Memory B cell (primary cell): ENCODE measurements around the gene ZNF674.
"Not testable (repeated sequence)": the region's sequence is repeated elsewhere in the genome, so short reads cannot be mapped to it uniquely, and the experiment has no call there.

Experiments used
- ATAC-seq: fragments of 150-1000 bp; cut with Tn5 transposase; 2 replicates; pipeline ENCODE4 v1.10.0; 2021; ENCODE audit warnings: low read depth, mild to moderate bottlenecking, moderate library complexity
- DNase-seq, 2 donors: peaks; one replicate each; pipeline ENCODE4 v3.0.0; 2022; ENCODE audit warnings: low spot score in 2 of 2
- H3K27ac Mint-ChIP-seq: one replicate; pipeline ENCODE4 v1.8.0; 2022; ENCODE audit warnings: mild to moderate bottlenecking, moderate library complexity, mixed read lengths
- H3K27me3 Mint-ChIP-seq: one replicate; pipeline ENCODE4 v1.8.0; 2022; ENCODE audit warnings: mixed read lengths
- H3K36me3 Mint-ChIP-seq: one replicate; pipeline ENCODE4 v1.8.0; 2022; ENCODE audit warnings: mild to moderate bottlenecking, mixed read lengths
- H3K4me1 Mint-ChIP-seq: one replicate; pipeline ENCODE4 v1.8.0; 2022; ENCODE audit warnings: mixed read lengths
- H3K4me3 Mint-ChIP-seq: one replicate; pipeline ENCODE4 v1.8.0; 2022; ENCODE audit warnings: mild to moderate bottlenecking, moderate library complexity, mixed read lengths
- H3K9me3 Mint-ChIP-seq: one replicate; pipeline ENCODE4 v1.8.0; 2022; ENCODE audit warnings: mixed read lengths

The ZNF674 gene

GRCh38 chrX:46465203-46465602 lies 80.0 kb downstream of the ZNF674 start:
- Mint-ChIP-seq H3K9me3 (no peaks in the 10 kb centered on the region), H3K27ac (no peak overlapping the region), H3K4me3 (no peak overlapping the region), H3K4me1 (peaks cover 7% of the 10 kb centered on the region), H3K36me3 (peaks cover 19% of the 10 kb centered on the region), H3K27me3 (no peaks in the 10 kb centered on the region)
- ATAC-seq = no peak
- no peak for DNase-seq

- no peak overlapping the region for H3K4me3 Mint-ChIP-seq
- H3K27me3 Mint-ChIP-seq = no peaks in the 10 kb centered on the region
- H3K4me1 Mint-ChIP-seq = peaks cover 7% of the 10 kb centered on the region
- ATAC-seq (no peak), DNase-seq (no peak)
- H3K36me3 Mint-ChIP-seq = peaks cover 19% of the 10 kb centered on the region
- H3K27ac Mint-ChIP-seq = no peak overlapping the region
- no peaks in the 10 kb centered on the region for H3K9me3 Mint-ChIP-seq
Observed at GRCh38 chrX:46463682-46464081, 81.5 kb downstream of the ZNF674 start.

GRCh38 chrX:46461660-46462191 lies 83.5 kb downstream of the ZNF674 start:
- Mint-ChIP-seq H3K4me1 (peaks cover 7% of the 10 kb centered on the region), H3K9me3 (no peaks in the 10 kb centered on the region), H3K27ac (peak overlapping the region; percentile 93), H3K4me3 (peak overlapping the region; percentile 9), H3K27me3 (no peaks in the 10 kb centered on the region), H3K36me3 (peaks cover 15% of the 10 kb centered on the region)
- ATAC-seq (peak; percentile 89), DNase-seq (no peak)

- not testable (repeated sequence) for H3K9me3 Mint-ChIP-seq, H3K4me3 Mint-ChIP-seq, H3K27me3 Mint-ChIP-seq, DNase-seq, ATAC-seq, H3K4me1 Mint-ChIP-seq
- Mint-ChIP-seq H3K27ac (peak overlapping the region; percentile 93), H3K36me3 (peaks cover 13% of the 10 kb centered on the region)
Observed at GRCh38 chrX:46460801-46461659, 84.2 kb downstream of the ZNF674 start.

GRCh38 chrX:46459603-46460002 lies 85.6 kb downstream of the ZNF674 start:
- DNase-seq (no peak), ATAC-seq (no peak)
- H3K27me3 Mint-ChIP-seq = no peaks in the 10 kb centered on the region
- H3K4me3 Mint-ChIP-seq = no peak overlapping the region
- peaks cover 13% of the 10 kb centered on the region for H3K36me3 Mint-ChIP-seq
- H3K4me1 Mint-ChIP-seq = peaks cover 7% of the 10 kb centered on the region
- H3K9me3 Mint-ChIP-seq = no peaks in the 10 kb centered on the region
- no peak overlapping the region for H3K27ac Mint-ChIP-seq

- DNase-seq (no peak), ATAC-seq (no peak)
- peaks cover under 1% of the 10 kb centered on the region for H3K4me1 Mint-ChIP-seq
- H3K4me3 Mint-ChIP-seq = no peak overlapping the region
- no peaks in the 10 kb centered on the region for H3K9me3 Mint-ChIP-seq
- peaks cover 14% of the 10 kb centered on the region for H3K36me3 Mint-ChIP-seq
- no peak overlapping the region for H3K27ac Mint-ChIP-seq
- no peaks in the 10 kb centered on the region for H3K27me3 Mint-ChIP-seq
Observed at GRCh38 chrX:46456125-46456922, 88.9 kb downstream of the ZNF674 start.
